Measurements from ENCODE around the gene PRMT2. TPM values are rescaled to one million over a fixed set of nuclear protein-coding genes. Genes with fewer than 3 reads are reported as not detected.
"Not testable (repeated sequence)": the region's sequence is repeated elsewhere in the genome, so short reads cannot be mapped to it uniquely, and the experiment has no call there.

PRMT2 gene
- total RNA-seq, 1 experiment from 2014 or later: 144 TPM

DNA sequence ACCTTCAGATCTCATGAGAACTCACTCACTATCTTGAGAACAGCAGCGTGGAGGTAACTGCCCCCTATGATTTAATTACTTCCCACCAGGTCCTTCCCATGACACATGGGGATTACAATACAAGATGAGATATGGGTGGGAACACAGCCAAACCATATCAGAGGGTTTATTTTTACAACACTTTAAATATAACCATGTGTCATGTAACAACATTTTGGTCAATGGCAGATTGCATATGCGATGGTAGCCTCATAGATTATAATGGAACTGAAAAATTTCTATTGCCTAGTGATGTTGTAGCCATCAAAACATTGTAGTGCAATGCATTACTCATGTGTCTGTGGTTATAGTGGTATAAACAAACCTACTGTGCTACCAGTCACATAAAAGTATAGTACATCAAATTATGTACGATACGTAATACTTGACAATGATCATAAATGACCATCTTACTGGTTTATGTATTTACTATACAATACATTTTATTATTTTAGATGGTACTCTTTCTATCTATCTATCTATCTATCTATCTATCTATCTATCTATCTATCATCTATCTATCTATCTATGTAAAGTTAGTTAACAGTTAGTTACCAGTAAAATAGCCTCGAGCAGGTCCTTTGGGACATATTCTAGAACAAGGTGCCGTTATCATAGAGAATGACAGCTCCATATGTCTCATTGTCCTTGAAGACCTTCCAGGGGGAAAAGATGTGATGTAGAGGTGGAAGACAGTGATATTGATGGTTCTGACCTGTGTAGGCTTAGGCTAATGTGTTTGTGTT lies 18.0 kb upstream of the PRMT2 start:
- peak; percentile 13 for DNase-seq (ENCODE audit: low read depth)

DNA sequence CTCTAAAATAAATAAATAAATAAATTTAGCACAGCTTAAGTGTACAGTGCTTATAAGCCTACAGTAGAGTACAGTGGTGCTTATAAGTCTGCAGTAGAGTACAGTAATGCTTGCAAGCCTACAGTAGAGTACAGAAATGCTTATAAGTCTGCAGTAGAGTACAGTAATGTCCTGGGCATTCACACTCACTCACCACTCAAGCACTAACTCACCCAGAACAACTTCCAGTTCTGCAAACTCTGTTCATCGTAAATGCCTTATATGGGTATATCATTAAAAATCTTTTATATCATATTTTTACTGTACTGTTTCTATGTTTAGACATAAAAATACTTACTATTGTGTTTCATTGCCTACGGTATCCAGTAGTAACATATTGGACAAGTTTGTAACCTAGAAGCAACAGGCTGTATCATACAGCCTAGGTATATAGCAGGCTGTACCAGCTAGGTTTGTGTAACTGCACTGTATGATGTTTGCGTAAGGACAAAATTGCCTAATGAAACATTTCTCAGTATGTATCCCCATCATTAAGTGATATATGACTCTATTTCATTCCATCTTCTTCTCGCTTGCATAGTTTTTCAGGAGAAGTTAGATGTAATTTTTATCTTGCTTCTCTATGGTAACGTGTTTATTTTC lies 16.6 kb upstream of the PRMT2 start:
- no peak for DNase-seq (ENCODE audit: low read depth)

DNA sequence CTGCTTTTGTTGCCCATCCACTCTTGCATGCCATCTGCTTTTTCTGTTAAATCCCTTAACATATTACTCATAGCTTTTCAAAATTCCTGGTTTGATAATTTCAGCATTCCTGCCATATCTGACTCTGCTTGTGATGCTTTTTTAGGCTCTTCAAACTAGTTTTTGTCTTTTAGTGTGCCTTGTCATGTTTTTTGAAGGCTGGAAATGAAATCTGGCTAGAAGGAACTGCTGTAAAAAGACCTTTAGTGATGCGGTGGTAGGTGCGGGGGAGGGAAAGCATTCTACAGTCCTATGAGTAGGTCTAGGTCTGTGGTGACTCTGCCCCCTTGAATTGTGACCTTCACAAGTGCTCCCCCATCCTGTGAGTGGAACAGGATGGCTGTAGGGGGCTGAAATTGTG lies 15.6 kb upstream of the PRMT2 start:
- DNase-seq (ENCODE audit: low read depth): peak; percentile 16

DNA sequence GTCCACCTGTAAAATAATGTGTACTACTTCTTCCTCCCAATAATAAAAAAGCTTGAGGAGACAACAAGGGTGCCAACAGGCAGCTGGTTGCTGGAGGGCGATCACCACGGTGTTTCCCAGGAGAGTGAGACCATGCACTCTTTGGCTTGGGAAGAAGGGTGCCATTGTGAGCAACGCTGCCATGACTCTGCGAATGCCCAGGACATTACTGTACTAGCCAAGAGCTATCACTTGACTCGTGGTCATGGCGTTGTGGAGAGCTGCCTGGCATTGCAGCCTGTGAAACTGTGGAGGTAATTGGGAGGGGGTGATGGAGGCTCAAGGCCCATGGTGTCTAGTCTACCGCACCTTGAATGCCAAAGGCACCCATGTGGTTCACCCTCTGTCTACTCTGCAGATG lies 14.6 kb upstream of the PRMT2 start:
- no peak for DNase-seq (ENCODE audit: low read depth)

DNA sequence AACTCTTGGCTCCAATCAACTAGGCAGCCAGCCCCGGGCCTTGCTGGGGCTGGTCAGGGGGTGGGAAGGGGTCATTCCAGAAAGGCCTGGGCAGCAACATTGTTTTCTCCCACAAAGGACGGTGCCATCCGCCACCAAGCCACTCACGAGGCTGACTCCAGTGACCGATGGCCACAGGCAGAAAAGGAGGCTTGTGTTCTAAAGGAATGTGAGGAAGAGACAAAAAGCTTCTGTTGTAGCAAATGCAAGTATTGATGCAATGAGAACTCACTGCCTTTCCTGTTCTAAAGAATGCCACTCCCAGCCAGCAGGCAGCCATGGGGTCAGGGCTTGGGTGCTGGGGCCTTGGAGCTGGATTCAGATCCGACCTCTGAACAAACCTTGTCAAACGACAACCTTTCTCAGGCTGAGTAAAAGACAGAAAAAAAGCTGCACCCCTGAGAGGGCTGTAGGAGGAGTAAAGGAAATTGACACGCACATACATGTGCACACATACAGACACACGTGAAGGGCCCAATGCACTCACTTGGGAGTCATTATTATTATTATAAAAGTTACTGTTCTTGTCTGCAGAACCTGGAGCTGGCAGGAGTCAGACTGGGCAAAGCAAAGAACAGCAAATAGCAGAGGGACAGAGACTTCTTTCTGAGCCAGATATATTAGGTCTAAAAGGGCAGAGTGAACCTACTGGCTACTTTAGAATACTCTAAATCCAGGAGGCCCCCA lies 13.9 kb upstream of the PRMT2 start:
- DNase-seq (ENCODE audit: low read depth): no peak

DNA sequence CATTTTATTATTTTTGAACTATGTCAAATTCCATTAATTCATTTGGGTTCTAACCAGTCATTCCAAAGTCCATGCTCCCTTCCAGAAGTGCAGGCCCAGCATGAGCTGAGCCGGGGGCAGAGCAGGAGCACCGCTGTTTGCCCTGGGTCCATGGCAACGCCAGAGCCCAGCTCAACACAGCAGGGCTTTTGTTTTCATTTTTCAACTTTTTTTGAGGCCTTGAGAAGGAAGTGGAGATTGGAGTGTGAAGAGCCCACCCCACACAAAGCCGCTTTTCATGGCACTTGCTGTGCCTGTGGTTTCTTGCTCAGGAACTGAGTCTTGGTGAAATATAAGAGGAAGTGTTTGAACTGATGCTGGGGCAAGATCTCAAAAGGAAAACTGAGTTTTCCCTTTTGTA lies 13.2 kb upstream of the PRMT2 start:
- no peak for DNase-seq (ENCODE audit: low read depth)

DNA sequence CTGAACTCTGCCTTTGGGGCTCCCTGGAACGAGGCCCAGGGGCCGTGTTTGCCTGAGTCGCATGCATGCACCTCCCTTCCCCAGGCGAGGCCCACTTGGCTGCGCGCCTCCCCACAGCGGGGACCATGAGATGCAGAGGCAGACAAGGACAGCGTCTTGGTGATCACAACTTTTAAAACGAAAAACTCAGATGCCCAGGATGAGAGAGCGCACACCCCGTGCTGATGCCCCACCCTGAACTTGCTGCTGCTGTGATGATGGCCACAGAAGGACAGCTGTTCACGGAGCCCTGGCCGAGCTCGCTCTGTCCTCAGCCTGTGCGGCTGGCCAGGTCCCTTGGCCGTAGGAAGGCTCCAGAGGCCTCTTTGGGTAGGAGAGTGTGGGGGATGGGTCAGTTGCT lies 11.4 kb upstream of the PRMT2 start:
- DNase-seq (ENCODE audit: low read depth): no peak

DNA sequence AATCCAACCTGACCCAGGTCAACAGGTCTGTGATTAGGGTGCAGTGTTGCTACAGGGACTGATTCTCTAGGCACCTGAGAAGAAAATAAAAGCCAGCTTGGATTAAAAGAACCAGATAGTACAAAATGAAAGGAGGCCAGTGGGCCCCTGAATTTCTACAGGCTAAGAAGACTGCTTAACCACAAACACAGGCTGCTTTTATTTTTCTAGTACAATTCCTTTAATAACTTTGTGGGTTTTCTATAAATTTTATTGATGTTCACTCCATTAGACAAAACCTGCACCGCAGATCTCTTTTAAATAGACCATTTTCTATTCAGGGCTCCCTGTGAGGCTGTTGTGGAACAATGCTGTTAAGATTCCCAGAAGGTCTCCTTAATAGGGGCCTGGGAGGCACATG lies 9.7 kb upstream of the PRMT2 start:
- no peak for DNase-seq (ENCODE audit: low read depth)

DNA sequence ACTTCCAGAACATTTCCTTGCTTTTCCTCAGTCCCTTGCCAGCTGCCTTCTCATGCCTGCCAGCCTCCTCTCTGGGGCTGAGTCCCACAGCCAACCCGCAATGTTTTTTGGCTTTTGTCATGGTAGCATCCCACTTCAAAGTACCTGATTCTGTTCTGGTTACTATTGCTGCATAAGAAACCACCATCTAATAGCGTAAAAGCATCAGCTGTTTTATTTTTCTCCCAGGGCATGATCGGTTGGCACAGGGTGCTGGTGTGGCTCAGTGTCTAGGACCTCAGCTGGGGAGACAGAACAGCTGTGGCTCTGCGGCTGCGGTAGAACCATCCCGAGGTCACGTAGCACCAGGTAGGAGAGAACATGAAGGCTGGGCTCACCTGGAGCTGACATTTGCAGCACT lies 8.9 kb upstream of the PRMT2 start:
- DNase-seq (ENCODE audit: low read depth): no peak

DNA sequence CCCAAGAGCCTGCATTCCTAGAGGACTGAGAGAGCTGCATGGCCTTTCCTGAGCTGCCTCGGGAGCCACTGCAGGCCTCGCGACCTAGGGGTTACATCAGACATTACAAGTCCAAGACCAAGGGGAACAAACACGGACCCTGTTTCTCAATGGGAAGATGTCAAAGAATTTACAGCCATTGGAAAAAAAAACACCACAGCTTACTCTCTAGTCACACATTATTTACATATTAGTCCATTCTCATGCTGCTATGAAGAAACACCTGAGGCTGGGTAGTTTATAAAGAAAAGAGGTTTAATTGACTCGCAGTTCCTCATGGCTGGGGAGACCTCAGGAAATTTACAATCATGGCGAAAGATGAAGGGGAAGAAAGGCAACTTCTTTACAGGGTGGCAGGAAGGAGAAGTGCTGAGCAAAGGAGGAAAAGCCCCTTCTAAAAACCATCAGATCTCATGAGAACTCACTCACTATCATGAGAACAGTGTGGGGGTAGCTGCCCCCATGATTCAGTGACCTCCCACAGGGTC lies 8.4 kb upstream of the PRMT2 start:
- DNase-seq (ENCODE audit: low read depth): no peak

DNA sequence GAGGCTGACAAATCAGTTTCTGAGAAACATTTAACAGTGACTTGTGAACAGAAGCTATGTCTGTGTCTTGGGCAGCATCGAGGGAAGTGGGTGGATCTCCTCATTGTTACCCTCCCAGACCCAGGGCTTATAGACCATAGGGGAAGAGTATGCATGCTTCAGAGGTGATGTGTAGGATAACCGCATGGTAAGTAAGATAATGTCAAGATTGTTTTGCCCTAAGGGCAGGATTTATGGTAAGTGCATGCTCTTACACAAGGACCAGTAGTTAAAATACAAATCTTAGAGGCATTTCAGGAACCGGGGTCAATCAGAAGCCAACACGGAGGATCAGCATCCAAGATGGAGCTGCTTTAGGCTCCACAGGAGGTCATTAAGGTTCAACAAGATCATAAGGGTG lies 7.7 kb upstream of the PRMT2 start:
- no peak for DNase-seq (ENCODE audit: low read depth)

DNA sequence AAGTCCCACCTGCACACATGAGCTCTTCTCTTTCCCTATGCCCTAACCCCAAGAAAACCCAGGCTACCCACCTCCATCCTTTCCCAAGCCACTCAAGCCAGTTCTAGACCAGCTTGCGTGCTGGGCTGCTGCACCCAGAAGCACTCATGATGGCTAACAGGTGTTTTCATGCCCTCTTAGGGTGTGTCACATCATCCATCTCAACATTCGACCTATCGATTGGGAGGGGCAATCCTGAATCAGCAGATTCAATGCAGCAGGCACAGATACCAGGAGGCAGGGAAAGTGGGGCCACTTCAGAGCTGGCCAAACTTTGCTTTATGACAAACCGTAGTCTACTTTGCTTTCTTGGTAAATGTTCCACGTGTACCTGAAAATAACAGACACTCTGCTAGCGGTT lies 6.6 kb upstream of the PRMT2 start:
- DNase-seq (ENCODE audit: low read depth): no peak

DNA sequence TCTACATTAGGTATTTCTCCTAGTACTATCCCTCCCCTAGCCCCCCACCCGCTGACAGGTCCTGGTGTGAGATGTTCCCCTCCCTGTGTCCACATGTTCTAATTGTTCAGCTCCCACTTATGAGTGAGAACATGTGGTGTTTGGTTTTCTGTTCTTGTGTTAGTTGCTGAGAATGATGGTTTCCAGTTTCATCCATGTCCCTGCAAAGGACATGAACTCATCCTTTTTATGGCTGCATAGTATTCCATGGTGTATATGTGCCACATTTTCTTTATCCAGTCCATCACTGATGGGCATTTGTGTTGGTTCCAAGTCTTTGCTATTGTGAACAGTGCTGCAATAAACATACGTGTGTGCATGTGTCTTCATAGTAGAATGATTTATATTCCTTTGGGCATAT lies 4.6 kb upstream of the PRMT2 start:
- DNase-seq (ENCODE audit: low read depth): not testable (repeated sequence)

DNA sequence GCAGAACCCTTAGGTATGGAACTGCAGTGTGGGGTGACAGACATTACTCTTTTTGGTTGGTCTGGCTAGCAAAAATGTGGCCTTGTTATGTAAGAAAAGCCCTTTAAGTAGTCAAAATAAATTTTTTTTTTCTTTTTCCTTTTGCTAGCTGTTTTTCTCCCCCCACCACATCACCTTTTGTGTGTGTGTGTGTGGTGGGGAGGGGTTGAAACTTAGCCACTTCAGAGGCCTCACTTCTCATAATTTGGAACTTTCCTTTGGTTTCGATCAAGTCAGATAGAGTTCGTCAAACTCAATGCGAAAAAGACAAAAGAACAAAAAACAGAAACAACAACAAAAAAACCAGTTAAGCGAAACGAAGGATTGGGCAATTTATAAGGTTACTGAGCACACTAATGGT lies 1.9 kb upstream of the PRMT2 start:
- no peak for DNase-seq (ENCODE audit: low read depth)

DNA sequence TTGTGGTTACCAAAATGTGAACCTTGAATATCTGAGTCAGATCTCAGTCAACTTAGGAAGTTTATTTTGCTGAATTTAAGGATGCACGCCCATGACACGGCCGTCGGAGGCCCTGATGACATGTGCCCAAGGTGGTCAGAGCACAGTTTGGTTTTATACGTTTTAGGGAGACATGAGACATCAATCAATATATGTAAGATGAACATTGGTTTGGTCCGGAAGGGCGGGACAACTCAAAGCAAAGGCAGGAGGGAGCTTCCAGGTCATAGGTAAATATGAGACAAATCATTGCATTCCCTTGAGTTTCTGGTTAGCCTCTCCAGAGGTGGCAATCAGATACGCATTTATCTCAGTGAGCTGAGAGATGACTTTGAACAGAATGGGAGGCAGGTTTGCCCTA lies 1.0 kb upstream of the PRMT2 start:
- no peak for DNase-seq (ENCODE audit: low read depth)

DNA sequence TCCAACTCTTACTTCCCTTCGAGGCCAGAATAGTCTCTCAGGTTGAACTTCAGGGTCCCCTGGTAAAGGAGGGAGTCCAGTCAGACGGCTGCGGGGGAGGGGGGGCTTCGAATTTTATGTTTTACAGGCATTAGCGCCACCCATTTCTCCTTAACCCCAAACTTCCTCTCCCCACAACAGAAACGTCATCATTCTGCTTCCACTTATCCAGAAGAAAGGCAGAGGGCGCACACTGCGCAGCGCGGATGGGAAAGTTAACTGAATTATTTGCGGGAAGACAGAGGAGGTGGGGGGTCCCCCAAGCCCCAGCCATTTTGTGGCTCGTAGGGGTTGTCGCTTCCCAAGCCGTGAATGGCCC lies 529 bp upstream of the PRMT2 start:
- DNase-seq (ENCODE audit: low read depth): peak; percentile 91

DNA sequence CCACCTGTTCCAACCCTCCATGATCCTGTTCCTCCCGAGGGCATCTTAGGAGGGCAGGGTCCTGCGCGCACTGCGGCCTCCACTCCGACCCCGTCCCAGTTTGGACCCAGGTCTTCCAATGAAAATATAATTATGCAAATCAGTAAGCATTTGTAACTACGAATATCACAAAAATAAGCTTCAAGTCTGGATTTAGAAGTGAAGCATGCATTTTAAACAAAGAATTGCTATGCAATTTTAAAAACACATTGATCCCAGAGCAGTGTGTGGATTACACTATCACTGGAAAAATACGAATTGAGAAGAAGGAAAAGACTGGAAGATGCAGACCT lies 673 bp downstream of the PRMT2 start:
- no peak for DNase-seq (ENCODE audit: low read depth)

DNA sequence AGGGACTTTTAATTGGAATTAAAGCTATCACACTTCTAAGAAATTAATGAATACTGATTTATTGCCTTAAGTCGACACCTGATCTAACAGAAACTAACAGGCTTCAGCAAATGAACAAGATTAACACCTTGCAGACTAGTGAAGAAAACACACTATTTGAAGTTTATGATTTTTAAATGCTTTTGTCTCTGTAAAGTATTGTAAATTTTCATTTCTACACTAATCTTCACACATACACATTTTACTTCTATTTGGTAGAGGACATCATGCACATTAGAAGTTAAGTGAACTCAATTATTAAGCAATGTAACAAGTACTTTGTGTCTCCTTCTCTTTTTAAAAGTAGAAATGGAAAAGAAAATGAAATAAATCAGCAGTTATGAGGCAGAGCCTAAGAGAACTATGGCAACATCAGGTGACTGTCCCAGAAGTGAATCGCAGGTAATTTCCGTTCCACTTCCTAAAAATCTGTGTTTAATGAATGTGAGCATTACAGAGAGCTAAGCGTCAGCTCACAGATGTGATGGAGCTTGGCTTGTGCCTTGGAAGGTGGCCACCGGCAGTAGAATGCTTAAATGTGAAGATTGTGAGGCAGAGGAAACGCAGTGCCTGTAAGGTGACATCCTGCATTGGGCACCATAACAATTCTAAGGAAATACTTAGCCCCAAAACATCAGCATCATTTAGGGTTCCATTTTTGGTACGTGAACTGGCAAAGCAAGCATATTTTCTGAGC lies 1.2 kb downstream of the PRMT2 start:
- DNase-seq (ENCODE audit: low read depth): no peak

DNA sequence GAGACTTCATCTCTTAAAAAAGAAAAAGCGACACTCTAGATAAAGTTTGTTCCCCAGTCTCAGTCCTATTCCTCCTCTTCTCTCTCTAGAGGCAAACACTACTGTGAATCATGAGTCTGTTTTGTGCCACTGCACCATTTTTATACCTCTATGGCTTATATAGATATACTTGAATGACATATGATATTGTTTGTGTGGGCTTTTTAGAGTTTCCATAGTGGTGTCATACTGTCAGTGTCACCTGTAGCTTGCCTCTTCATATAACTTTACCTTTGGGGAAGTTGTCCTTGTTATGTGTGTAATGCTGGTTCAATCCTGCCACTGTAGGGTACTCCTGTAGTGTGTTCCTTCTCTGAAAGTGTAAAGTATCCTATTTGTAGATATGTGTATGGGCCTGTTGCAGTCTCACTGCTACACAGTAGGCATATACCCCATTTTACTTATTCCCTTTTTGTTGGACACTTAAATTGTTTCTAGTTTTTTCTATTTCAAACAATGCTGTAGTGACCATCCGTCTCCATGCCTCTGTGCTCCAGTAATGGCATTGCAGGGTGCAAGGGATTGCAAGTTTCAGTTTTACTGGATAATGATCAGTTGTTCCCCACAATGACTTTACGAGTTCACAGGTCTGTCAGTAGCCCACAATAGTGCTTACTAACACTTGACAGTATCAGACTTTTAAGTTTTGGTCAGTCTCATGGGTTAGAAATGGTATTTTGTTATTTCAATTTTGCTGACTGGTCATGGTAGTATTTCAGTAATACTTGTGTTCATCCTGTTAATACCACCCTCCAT lies 2.7 kb downstream of the PRMT2 start:
- peak; percentile 21 for DNase-seq (ENCODE audit: low read depth)

DNA sequence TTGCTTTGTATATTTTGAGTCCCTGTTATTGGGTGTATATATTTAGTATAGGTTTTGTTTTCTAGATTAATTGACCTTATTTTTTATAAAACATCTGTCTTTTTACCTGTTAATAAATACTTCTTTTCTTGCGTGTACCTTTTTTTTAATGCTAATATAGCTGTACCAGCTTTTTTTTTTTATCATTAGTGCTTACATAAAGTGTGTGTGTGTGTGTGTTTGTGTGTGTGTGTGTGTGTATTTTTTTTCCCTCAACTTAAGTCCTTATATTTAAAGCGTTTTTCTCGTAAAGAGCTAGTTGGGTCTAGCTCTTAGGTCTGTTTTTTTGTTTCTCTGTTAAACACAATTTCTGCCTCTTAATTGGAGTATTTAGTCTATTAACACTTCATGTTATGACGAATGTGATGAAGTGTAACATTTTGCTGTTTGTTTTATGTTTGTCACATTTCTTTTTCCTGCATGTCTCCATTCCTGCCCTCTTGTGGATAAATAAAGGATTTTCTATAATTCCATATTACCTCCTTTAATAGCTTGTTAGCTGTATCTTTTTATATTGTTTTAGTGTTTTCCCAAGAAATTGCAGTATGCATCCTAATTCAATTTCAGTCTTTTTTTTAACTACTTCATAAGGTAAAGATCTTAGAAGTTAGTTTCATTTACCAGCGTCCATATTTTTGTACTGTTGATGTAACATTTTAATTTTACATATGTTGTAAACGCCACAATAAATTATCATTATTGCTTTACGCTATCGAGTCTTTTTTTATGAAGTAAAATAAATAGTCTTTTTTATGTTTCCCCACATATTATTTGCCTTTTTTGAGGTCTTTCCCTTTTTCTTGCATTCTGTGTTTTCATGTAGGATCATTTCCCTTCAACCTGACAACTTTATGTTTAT lies 4.3 kb downstream of the PRMT2 start:
- peak; percentile 34 for DNase-seq (ENCODE audit: low read depth)
